Measurements from ENCODE around the gene RFT1. TPM values are rescaled to one million over a fixed set of nuclear protein-coding genes. Genes with fewer than 3 reads are reported as not detected.

RFT1 gene
- total and polyA plus RNA-seq, 2 of the 13 experiments (the other 11 are each of a cell fraction or from before 2014, with no cell fraction given), result 23.2 to 37.0 TPM

DNA sequence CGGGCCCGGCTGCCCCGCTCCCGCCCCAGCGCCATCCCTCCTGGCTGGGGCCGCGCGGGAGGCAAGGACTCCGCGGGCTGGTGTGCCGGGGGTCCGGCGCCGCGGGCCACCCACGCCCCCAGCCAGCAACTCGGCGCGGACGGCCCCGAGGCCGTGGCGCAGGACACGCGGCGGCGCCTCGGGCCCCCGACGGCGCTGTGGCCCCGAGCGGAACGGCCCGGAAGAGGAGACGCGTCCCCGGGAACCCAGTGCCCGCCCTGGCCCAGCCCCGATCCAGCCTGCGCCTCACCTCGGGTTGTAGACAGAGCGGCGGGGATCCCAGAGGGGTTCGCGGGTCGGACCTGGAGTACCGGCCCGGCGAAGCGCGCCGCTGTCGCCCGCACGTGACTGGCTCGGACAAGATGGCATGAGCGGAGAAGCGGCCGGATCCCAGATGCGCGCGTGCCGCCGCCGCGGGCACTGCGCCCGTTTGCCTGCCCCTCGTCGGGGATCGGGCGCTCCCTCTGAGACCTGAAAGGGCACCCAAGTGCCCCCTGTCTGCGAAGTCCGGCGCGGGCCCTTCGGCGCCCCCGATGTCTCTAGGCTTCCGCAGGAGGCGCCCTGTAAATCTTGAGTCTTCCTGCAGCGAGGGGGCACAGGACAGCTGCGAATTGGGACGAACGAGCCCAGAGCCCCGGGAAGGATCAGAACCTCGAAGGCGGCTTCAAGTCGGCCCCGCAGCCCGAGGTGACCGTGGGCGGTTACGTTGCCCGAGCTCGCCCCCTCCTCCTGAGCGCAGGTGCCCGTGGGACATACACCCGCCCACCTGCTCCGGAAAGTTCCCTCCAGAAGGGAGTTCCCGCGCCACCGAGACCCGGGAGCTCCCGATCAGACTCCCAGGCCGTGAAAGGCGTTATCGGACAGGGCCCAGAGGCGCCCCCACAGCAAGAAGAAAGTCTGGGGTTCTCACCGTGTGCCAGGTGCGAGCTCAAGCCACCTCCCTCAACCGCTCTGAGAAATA, 83.8 kb downstream of the RFT1 start (continued):
- TF ChIP-seq, protein P1, sequence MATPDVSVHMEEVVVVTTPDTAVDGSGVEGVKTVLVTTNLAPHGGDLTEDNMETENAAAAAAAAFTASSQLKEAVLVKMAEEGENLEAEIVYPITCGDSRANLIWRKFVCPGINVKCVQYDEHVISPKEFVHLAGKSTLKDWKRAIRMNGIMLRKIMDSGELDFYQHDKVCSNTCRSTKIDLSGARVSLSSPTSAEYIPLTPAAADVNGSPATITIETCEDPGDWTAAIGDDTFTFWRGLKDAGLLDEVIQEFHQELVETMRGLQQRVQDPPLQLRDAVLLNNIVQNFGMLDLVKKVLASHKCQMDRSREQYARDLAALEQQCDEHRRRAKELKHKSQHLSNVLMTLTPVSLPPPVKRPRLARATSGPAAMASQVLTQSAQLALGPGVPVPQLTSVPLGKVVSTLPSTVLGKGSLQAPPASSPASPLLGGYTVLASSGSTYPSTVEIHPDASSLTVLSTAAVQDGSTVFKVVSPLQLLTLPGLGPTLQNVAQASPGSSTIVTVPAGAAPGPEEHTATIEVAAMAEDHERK (CRISPR knock-in tag; IDR thresholded peaks at IDR 0.05; ENCODE audit: low read depth), result no peak
- TF ChIP-seq ZNF839 (CRISPR knock-in tag; IDR thresholded peaks at IDR 0.05; ENCODE audit: borderline replicate concordance) (no peak), NFE2 (CRISPR knock-in tag; IDR thresholded peaks at IDR 0.05) (no peak), ZBTB38 (CRISPR knock-in tag; IDR thresholded peaks at IDR 0.05) (peak; percentile 57; the same call in 1 of the 2 replicates), FLYWCH1 (CRISPR knock-in tag; IDR thresholded peaks at IDR 0.05) (no peak), ZNF17 (CRISPR knock-in tag; IDR thresholded peaks at IDR 0.05) (no peak), UBTF (CRISPR knock-in tag; IDR thresholded peaks at IDR 0.05) (no peak), IRX3 (CRISPR knock-in tag; IDR thresholded peaks at IDR 0.05; ENCODE audit: borderline replicate concordance, low read depth) (peak; percentile 60; the same call in 1 of the 2 replicates), RORA (CRISPR knock-in tag; IDR thresholded peaks at IDR 0.05) (no peak), ZEB1 (IDR thresholded peaks at IDR 0.05; ENCODE audit: insufficient replicate concordance, low read depth) (no peak), NAIF1 (CRISPR knock-in tag; IDR thresholded peaks at IDR 0.05; ENCODE audit: borderline replicate concordance) (no peak), ZNF563 (CRISPR knock-in tag; IDR thresholded peaks at IDR 0.05) (no peak; the same call in 1 of the 2 replicates), AGO2 (optimal IDR thresholded peaks at IDR 0.05; ENCODE audit: low read depth, low read length) (peak; percentile 38), CHD4 (IDR thresholded peaks at IDR 0.05; ENCODE audit: borderline replicate concordance, low read length) (no peak), POLR2AphosphoS2 (IDR thresholded peaks at IDR 0.05; ENCODE audit: low read depth, low read length) (no peak), ZNF660 (CRISPR knock-in tag; IDR thresholded peaks at IDR 0.05; ENCODE audit: borderline replicate concordance, low read depth) (no peak)
- TF ChIP-seq, protein P2, sequence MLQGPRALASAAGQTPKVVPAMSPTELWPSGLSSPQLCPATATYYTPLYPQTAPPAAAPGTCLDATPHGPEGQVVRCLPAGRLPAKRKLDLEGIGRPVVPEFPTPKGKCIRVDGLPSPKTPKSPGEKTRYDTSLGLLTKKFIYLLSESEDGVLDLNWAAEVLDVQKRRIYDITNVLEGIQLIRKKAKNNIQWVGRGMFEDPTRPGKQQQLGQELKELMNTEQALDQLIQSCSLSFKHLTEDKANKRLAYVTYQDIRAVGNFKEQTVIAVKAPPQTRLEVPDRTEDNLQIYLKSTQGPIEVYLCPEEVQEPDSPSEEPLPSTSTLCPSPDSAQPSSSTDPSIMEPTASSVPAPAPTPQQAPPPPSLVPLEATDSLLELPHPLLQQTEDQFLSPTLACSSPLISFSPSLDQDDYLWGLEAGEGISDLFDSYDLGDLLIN (CRISPR knock-in tag; IDR thresholded peaks at IDR 0.05; ENCODE audit: borderline replicate concordance), result no peak
- TF ChIP-seq, protein P3, sequence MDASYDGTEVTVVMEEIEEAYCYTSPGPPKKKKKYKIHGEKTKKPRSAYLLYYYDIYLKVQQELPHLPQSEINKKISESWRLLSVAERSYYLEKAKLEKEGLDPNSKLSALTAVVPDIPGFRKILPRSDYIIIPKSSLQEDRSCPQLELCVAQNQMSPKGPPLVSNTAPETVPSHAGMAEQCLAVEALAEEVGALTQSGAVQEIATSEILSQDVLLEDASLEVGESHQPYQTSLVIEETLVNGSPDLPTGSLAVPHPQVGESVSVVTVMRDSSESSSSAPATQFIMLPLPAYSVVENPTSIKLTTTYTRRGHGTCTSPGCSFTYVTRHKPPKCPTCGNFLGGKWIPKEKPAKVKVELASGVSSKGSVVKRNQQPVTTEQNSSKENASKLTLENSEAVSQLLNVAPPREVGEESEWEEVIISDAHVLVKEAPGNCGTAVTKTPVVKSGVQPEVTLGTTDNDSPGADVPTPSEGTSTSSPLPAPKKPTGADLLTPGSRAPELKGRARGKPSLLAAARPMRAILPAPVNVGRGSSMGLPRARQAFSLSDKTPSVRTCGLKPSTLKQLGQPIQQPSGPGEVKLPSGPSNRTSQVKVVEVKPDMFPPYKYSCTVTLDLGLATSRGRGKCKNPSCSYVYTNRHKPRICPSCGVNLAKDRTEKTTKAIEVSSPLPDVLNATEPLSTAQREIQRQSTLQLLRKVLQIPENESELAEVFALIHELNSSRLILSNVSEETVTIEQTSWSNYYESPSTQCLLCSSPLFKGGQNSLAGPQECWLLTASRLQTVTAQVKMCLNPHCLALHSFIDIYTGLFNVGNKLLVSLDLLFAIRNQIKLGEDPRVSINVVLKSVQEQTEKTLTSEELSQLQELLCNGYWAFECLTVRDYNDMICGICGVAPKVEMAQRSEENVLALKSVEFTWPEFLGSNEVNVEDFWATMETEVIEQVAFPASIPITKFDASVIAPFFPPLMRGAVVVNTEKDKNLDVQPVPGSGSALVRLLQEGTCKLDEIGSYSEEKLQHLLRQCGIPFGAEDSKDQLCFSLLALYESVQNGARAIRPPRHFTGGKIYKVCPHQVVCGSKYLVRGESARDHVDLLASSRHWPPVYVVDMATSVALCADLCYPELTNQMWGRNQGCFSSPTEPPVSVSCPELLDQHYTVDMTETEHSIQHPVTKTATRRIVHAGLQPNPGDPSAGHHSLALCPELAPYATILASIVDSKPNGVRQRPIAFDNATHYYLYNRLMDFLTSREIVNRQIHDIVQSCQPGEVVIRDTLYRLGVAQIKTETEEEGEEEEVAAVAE (CRISPR knock-in tag; IDR thresholded peaks at IDR 0.05; ENCODE audit: borderline replicate concordance), result no peak
